ENCODE results near the gene VEPH1. TPM values are rescaled to one million over a fixed set of nuclear protein-coding genes. Genes with fewer than 3 reads are reported as not detected.

The VEPH1 gene
- total RNA-seq, 5 donors from 2014 or later (not counting 1 experiment from before 2014, with no cell fraction given): 0.33 to 0.67 (median 0.35) TPM; not detected in 2

DNA sequence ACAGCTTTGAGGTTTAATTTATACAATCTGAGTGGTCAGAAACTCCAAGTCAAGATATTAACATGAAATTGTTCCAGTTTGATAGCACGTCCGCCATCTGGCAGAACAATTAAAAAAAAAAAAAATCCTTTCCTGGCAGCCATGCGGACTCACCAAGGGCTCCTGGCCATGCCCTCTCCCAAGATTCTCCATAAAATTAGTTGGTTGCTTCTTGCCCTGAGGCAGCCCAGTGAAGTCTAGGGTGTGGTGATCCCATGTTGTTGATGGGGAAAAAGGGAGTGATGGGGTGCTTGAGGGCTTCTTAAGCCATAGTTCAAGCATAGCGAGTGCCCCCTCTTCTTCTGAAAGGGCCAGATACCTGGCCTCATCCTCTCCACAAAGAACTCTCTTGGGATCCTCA, 261.6 kb downstream of the VEPH1 start:
- Mint-ChIP-seq H3K27ac (no peak overlapping the region), H3K4me3 (no peak overlapping the region), H3K9me3 (no peaks in the 10 kb centered on the region), H3K36me3 (peaks cover 3% of the 10 kb centered on the region), H3K27me3 (no peaks in the 10 kb centered on the region), H3K4me1 (peaks cover 2 to 6% (median 2%) of the 10 kb centered on the region in 3 donors)
- H3K36me3 ChIP-seq (ENCODE audit: control insufficient read depth in 2 of 2, extremely low read depth in 1 of 2, insufficient read depth in 1 of 2, low read length in 1 of 2): no peaks in the 10 kb centered on the region
- no peak overlapping the region for H3K27ac ChIP-seq (ENCODE audit: low read length)
- CTCF ChIA-PET: interaction anchor here in 1 of 2 donors (0.6 to 1.4 kb wide), 4 partner anchors 35 to 1089 kb away, joined by 3 to 5 read pairs (median 3); no protein-coding TSS in a partner anchor
- WGBS (ENCODE audit: insufficient coverage): no CpG with 5 or more reads among the region's 4 CpGs
- H3K9me3 ChIP-seq: no peaks in the 10 kb centered on the region
- ATAC-seq (replicated peaks in 1 of 4) (no peak), DNase-seq (no peak)
- H3K4me1 ChIP-seq (ENCODE audit: control insufficient read depth in 1 of 2, extremely low read depth in 1 of 2, insufficient read depth in 2 of 2, low read length in 2 of 2): no peaks in the 10 kb centered on the region
- POLR2A ChIA-PET: no interaction called here
- no peaks in the 10 kb centered on the region for H3K27me3 ChIP-seq (replicated peaks in 1 of 2; ENCODE audit: control insufficient read depth in 2 of 2, extremely low read depth in 1 of 2, insufficient read depth in 2 of 2, low read length in 1 of 2)
- no peak overlapping the region for H3K4me3 ChIP-seq (ENCODE audit: control insufficient read depth in 1 of 2, extremely low read depth in 1 of 2, low read length in 1 of 2)

- no peak overlapping the region for H3K4me3 ChIP-seq (ENCODE audit: control insufficient read depth in 1 of 2, extremely low read depth in 1 of 2, low read length in 1 of 2)
- CTCF ChIA-PET: interaction anchor here (0.8 to 1.4 kb wide), 5 partner anchors 12 to 1088 kb away, joined by 3 read pairs; no protein-coding TSS in a partner anchor
Observed at GRCh38 chr3:157240408-157240807, 262.8 kb downstream of the VEPH1 start.

GRCh38 chr3:157239082-157239704, 264.0 kb downstream of the VEPH1 start:
- H3K4me3 ChIP-seq (ENCODE audit: control insufficient read depth in 1 of 2, extremely low read depth in 1 of 2, low read length in 1 of 2): no peak overlapping the region
- Mint-ChIP-seq H3K4me3 (no peak overlapping the region), H3K4me1 (peaks cover 0 to 6% (median 2%) of the 10 kb centered on the region in 3 donors), H3K27me3 (no peaks in the 10 kb centered on the region), H3K9me3 (no peaks in the 10 kb centered on the region), H3K36me3 (peaks cover 3% of the 10 kb centered on the region), H3K27ac (no peak overlapping the region)
- ChIA-PET CTCF (interaction anchor here (0.7 to 0.9 kb wide), 3 partner anchors 9 to 317 kb away, joined by 3 to 4 read pairs (median 3); no protein-coding TSS in a partner anchor), POLR2A (interaction anchor here in 1 of 2 donors (0.5 to 0.6 kb wide), 3 partner anchors 11 to 481 kb away, joined by 3 read pairs; no protein-coding TSS in a partner anchor)
- DNase-seq (peak; percentile 36 to 79 (median 63)), ATAC-seq (replicated peaks in 1 of 4) (peak; percentile 97 to 100 (median 99))
- no peaks in the 10 kb centered on the region for H3K4me1 ChIP-seq (ENCODE audit: control insufficient read depth in 1 of 2, extremely low read depth in 1 of 2, insufficient read depth in 2 of 2, low read length in 2 of 2)
- WGBS (ENCODE audit: insufficient coverage): 41% methylated on average over 4 of the region's 5 CpGs
- no peaks in the 10 kb centered on the region for H3K9me3 ChIP-seq
- no peak overlapping the region for H3K27ac ChIP-seq (ENCODE audit: low read length)
- no peaks in the 10 kb centered on the region for H3K36me3 ChIP-seq (ENCODE audit: control insufficient read depth in 2 of 2, extremely low read depth in 1 of 2, insufficient read depth in 1 of 2, low read length in 1 of 2)
- H3K27me3 ChIP-seq (replicated peaks in 1 of 2; ENCODE audit: control insufficient read depth in 2 of 2, extremely low read depth in 1 of 2, insufficient read depth in 2 of 2, low read length in 1 of 2): no peaks in the 10 kb centered on the region

More at GRCh38 chr3:157240408-157240807, 262.8 kb downstream of the VEPH1 start:
- ATAC-seq (replicated peaks in 1 of 4) (no peak), DNase-seq (no peak)
- Histone ChIP-seq H3K27ac (ENCODE audit: low read length) (no peak overlapping the region), H3K27me3 (replicated peaks in 1 of 2; ENCODE audit: control insufficient read depth in 2 of 2, extremely low read depth in 1 of 2, insufficient read depth in 2 of 2, low read length in 1 of 2) (no peaks in the 10 kb centered on the region), H3K9me3 (no peaks in the 10 kb centered on the region), H3K36me3 (ENCODE audit: control insufficient read depth in 2 of 2, extremely low read depth in 1 of 2, insufficient read depth in 1 of 2, low read length in 1 of 2) (no peaks in the 10 kb centered on the region), H3K4me1 (ENCODE audit: control insufficient read depth in 1 of 2, extremely low read depth in 1 of 2, insufficient read depth in 2 of 2, low read length in 2 of 2) (no peaks in the 10 kb centered on the region)
- no peak overlapping the region for H3K27ac Mint-ChIP-seq
- no peaks in the 10 kb centered on the region for H3K9me3 Mint-ChIP-seq
- WGBS (ENCODE audit: insufficient coverage): no CpG with 5 or more reads among the region's 1 CpG
- peaks cover 3% of the 10 kb centered on the region for H3K36me3 Mint-ChIP-seq
- H3K4me3 Mint-ChIP-seq: no peak overlapping the region
- H3K27me3 Mint-ChIP-seq: no peaks in the 10 kb centered on the region
- peaks cover 0 to 6% (median 2%) of the 10 kb centered on the region in 3 donors for H3K4me1 Mint-ChIP-seq
- POLR2A ChIA-PET: no interaction called here

GRCh38 chr3:157238457-157238856, 264.8 kb downstream of the VEPH1 start:
- Histone ChIP-seq H3K9me3 (no peaks in the 10 kb centered on the region), H3K36me3 (ENCODE audit: control insufficient read depth in 2 of 2, extremely low read depth in 1 of 2, insufficient read depth in 1 of 2, low read length in 1 of 2) (no peaks in the 10 kb centered on the region), H3K4me1 (ENCODE audit: control insufficient read depth in 1 of 2, extremely low read depth in 1 of 2, insufficient read depth in 2 of 2, low read length in 2 of 2) (no peaks in the 10 kb centered on the region), H3K27ac (ENCODE audit: low read length) (no peak overlapping the region), H3K27me3 (replicated peaks in 1 of 2; ENCODE audit: control insufficient read depth in 2 of 2, extremely low read depth in 1 of 2, insufficient read depth in 2 of 2, low read length in 1 of 2) (no peaks in the 10 kb centered on the region), H3K4me3 (ENCODE audit: control insufficient read depth in 1 of 2, extremely low read depth in 1 of 2, low read length in 1 of 2) (no peak overlapping the region)
- no peak for DNase-seq
- H3K27me3 Mint-ChIP-seq: no peaks in the 10 kb centered on the region
- H3K4me3 Mint-ChIP-seq: no peak overlapping the region
- CTCF ChIA-PET: interaction anchor here in 1 of 2 donors (1.2 kb wide), 1 partner anchor 40 kb away, joined by 3 read pairs; no protein-coding TSS in a partner anchor
- H3K9me3 Mint-ChIP-seq: no peaks in the 10 kb centered on the region
- POLR2A ChIA-PET: no interaction called here
- no peak for ATAC-seq (replicated peaks in 1 of 4)
- peaks cover 0 to 6% (median 2%) of the 10 kb centered on the region in 3 donors for H3K4me1 Mint-ChIP-seq
- WGBS (ENCODE audit: insufficient coverage): no CpG with 5 or more reads among the region's 1 CpG
- H3K36me3 Mint-ChIP-seq: peaks cover 3% of the 10 kb centered on the region
- H3K27ac Mint-ChIP-seq: no peak overlapping the region

DNA sequence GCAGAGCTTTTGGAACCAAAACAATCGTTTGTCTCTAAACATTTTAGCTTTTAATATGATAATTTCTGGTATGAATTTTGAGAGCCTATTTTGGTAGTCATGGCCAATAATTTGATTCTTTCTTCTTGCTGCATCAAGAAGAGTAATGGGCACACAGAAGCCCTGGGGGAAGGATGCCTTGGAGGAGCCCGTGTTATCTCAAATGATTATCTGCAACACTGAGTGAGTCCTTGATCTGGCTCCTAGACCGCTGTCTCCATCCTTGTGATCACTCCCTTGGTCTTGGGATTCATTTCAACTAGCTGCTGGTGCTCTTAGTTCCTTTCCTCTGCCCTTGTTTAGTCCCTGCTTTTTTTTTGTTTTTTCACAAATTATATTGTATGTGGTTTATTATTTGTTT, 265.3 kb downstream of the VEPH1 start:
- no peaks in the 10 kb centered on the region for H3K9me3 Mint-ChIP-seq
- no peaks in the 10 kb centered on the region for H3K27me3 Mint-ChIP-seq
- CTCF ChIA-PET: interaction anchor here (0.5 to 1.2 kb wide), 4 partner anchors 36 to 1194 kb away, joined by 3 to 4 read pairs (median 4); no protein-coding TSS in a partner anchor
- peaks cover 2% of the 10 kb centered on the region for H3K36me3 Mint-ChIP-seq
- WGBS (ENCODE audit: insufficient coverage): 94% methylated on average over 2 of the region's 3 CpGs
- Histone ChIP-seq H3K36me3 (ENCODE audit: control insufficient read depth in 2 of 2, extremely low read depth in 1 of 2, insufficient read depth in 1 of 2, low read length in 1 of 2) (no peaks in the 10 kb centered on the region), H3K4me3 (ENCODE audit: control insufficient read depth in 1 of 2, extremely low read depth in 1 of 2, low read length in 1 of 2) (no peak overlapping the region), H3K4me1 (ENCODE audit: control insufficient read depth in 1 of 2, extremely low read depth in 1 of 2, insufficient read depth in 2 of 2, low read length in 2 of 2) (no peaks in the 10 kb centered on the region), H3K27me3 (replicated peaks in 1 of 2; ENCODE audit: control insufficient read depth in 2 of 2, extremely low read depth in 1 of 2, insufficient read depth in 2 of 2, low read length in 1 of 2) (no peaks in the 10 kb centered on the region), H3K9me3 (no peaks in the 10 kb centered on the region), H3K27ac (ENCODE audit: low read length) (no peak overlapping the region)
- DNase-seq (no peak), ATAC-seq (replicated peaks in 1 of 4) (no peak)
- no peak overlapping the region for H3K27ac Mint-ChIP-seq
- H3K4me1 Mint-ChIP-seq: peaks cover 0 to 6% (median 2%) of the 10 kb centered on the region in 3 donors
- no peak overlapping the region for H3K4me3 Mint-ChIP-seq
- POLR2A ChIA-PET: no interaction called here

DNA sequence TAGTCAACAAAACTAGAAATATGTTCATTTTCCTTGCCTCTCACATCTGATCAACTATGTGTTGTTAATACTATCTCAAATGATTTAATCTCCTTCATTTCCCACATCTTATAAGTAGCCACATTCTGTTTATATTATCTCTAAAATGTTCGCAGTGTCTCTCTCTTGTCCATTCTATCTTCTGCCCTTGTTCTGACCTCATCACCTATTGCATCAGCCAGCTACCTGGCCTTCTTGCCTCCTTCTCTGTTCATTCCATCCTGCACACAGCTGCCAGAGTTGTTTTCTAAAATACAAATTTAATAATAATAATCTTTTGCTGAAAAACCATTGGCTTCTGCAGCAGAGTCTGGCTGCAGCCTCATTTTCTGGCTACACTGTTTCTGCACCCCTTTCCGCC, 267.9 kb downstream of the VEPH1 start:
- no peaks in the 10 kb centered on the region for H3K36me3 ChIP-seq (ENCODE audit: control insufficient read depth in 2 of 2, extremely low read depth in 1 of 2, insufficient read depth in 1 of 2, low read length in 1 of 2)
- H3K36me3 Mint-ChIP-seq: no peaks in the 10 kb centered on the region
- no peak overlapping the region for H3K4me3 Mint-ChIP-seq
- H3K4me1 ChIP-seq (ENCODE audit: control insufficient read depth in 1 of 2, extremely low read depth in 1 of 2, insufficient read depth in 2 of 2, low read length in 2 of 2): no peaks in the 10 kb centered on the region
- DNase-seq (no peak), ATAC-seq (replicated peaks in 1 of 4) (no peak)
- POLR2A ChIA-PET: no interaction called here
- no peaks in the 10 kb centered on the region for H3K27me3 Mint-ChIP-seq
- no peak overlapping the region for H3K27ac Mint-ChIP-seq
- H3K9me3 ChIP-seq: no peaks in the 10 kb centered on the region
- H3K9me3 Mint-ChIP-seq: no peaks in the 10 kb centered on the region
- no peak overlapping the region for H3K4me3 ChIP-seq (ENCODE audit: control insufficient read depth in 1 of 2, extremely low read depth in 1 of 2, low read length in 1 of 2)
- H3K4me1 Mint-ChIP-seq: peaks cover 0 to 6% (median 2%) of the 10 kb centered on the region in 3 donors
- CTCF ChIA-PET: interaction anchor here in 1 of 2 donors (0.6 kb wide), 1 partner anchor 1359 kb away, joined by 3 read pairs; no protein-coding TSS in a partner anchor
- H3K27me3 ChIP-seq (replicated peaks in 1 of 2; ENCODE audit: control insufficient read depth in 2 of 2, extremely low read depth in 1 of 2, insufficient read depth in 2 of 2, low read length in 1 of 2): no peaks in the 10 kb centered on the region
- 100% methylated on average over 2 of the region's 2 CpGs for WGBS (ENCODE audit: insufficient coverage)
- H3K27ac ChIP-seq (ENCODE audit: low read length): no peak overlapping the region
